ENCODE data around the gene TMEM132D. TPM values are rescaled to one million over a fixed set of nuclear protein-coding genes. Genes with fewer than 3 reads are reported as not detected.

The TMEM132D gene
- total RNA-seq, 1 experiment from 2014 or later, result not detected

GRCh38 chr12:129162805-129163204, 741.0 kb downstream of the TMEM132D start:
- no peak overlapping the region for H3K4me3 ChIP-seq (ENCODE audit: low read length)
- no peaks in the 10 kb centered on the region for H3K4me1 ChIP-seq (ENCODE audit: low read length)
- H3K9ac ChIP-seq (ENCODE audit: low read length), result no peak overlapping the region
- H3K4me2 ChIP-seq (ENCODE audit: low read depth, low read length, poor library complexity, severe bottlenecking), result no peak overlapping the region
- H4K20me1 ChIP-seq (ENCODE audit: insufficient read depth, low read depth, low read length), result no peaks in the 10 kb centered on the region
- DNase-seq, result no peak
- no peaks in the 10 kb centered on the region for H3K27me3 ChIP-seq (ENCODE audit: low read length)
- H3K36me3 ChIP-seq (ENCODE audit: insufficient read depth, low read length), result no peaks in the 10 kb centered on the region
- no peak overlapping the region for H3K27ac ChIP-seq (ENCODE audit: low read length)
- H3K9me3 ChIP-seq (ENCODE audit: low read length), result no peaks in the 10 kb centered on the region
- H3K79me2 ChIP-seq (ENCODE audit: low read length), result no peaks in the 10 kb centered on the region
- no peak overlapping the region for H2AFZ ChIP-seq (ENCODE audit: low read length)
- H3K9me2 ChIP-seq (replicated peaks; ENCODE audit: insufficient read depth, low read length), result no peaks in the 10 kb centered on the region

- H3K27ac ChIP-seq (ENCODE audit: low read length), result no peak overlapping the region
- no peak overlapping the region for H3K4me3 ChIP-seq (ENCODE audit: low read length)
- DNase-seq, result no peak
- no peaks in the 10 kb centered on the region for H3K9me2 ChIP-seq (replicated peaks; ENCODE audit: insufficient read depth, low read length)
- H4K20me1 ChIP-seq (ENCODE audit: insufficient read depth, low read depth, low read length), result no peaks in the 10 kb centered on the region
- H3K4me2 ChIP-seq (ENCODE audit: low read depth, low read length, poor library complexity, severe bottlenecking), result no peak overlapping the region
- H3K4me1 ChIP-seq (ENCODE audit: low read length), result no peaks in the 10 kb centered on the region
- no peaks in the 10 kb centered on the region for H3K27me3 ChIP-seq (ENCODE audit: low read length)
- no peak overlapping the region for H2AFZ ChIP-seq (ENCODE audit: low read length)
- no peaks in the 10 kb centered on the region for H3K36me3 ChIP-seq (ENCODE audit: insufficient read depth, low read length)
- no peaks in the 10 kb centered on the region for H3K9me3 ChIP-seq (ENCODE audit: low read length)
- H3K9ac ChIP-seq (ENCODE audit: low read length), result no peak overlapping the region
- no peaks in the 10 kb centered on the region for H3K79me2 ChIP-seq (ENCODE audit: low read length)
These were observed 742.3 kb downstream of the TMEM132D start for GRCh38 chr12:129161511-129161910.

- H3K9me2 ChIP-seq (replicated peaks; ENCODE audit: insufficient read depth, low read length), result no peaks in the 10 kb centered on the region
- no peaks in the 10 kb centered on the region for H3K36me3 ChIP-seq (ENCODE audit: insufficient read depth, low read length)
- no peaks in the 10 kb centered on the region for H3K79me2 ChIP-seq (ENCODE audit: low read length)
- H3K9me3 ChIP-seq (ENCODE audit: low read length), result 0 out of 2 replicates have a peak, but pooled peaks cover 3% of the 10 kb centered on the region
- H3K27ac ChIP-seq (ENCODE audit: low read length), result no peak overlapping the region
- no peak for DNase-seq
- no peaks in the 10 kb centered on the region for H3K4me1 ChIP-seq (ENCODE audit: low read length)
- H3K9ac ChIP-seq (ENCODE audit: low read length), result no peak overlapping the region
- H4K20me1 ChIP-seq (ENCODE audit: insufficient read depth, low read depth, low read length), result no peaks in the 10 kb centered on the region
- no peak overlapping the region for H3K4me3 ChIP-seq (ENCODE audit: low read length)
- no peak overlapping the region for H3K4me2 ChIP-seq (ENCODE audit: low read depth, low read length, poor library complexity, severe bottlenecking)
- no peak overlapping the region for H2AFZ ChIP-seq (ENCODE audit: low read length)
- no peaks in the 10 kb centered on the region for H3K27me3 ChIP-seq (ENCODE audit: low read length)
These were observed 743.5 kb downstream of the TMEM132D start for GRCh38 chr12:129160282-129160681.

- Histone ChIP-seq H3K9me2 (replicated peaks; ENCODE audit: insufficient read depth, low read length) (no peaks in the 10 kb centered on the region), H3K36me3 (ENCODE audit: insufficient read depth, low read length) (no peaks in the 10 kb centered on the region), H3K9ac (ENCODE audit: low read length) (no peak overlapping the region), H3K79me2 (ENCODE audit: low read length) (no peaks in the 10 kb centered on the region), H3K4me3 (ENCODE audit: low read length) (no peak overlapping the region), H3K27me3 (ENCODE audit: low read length) (no peaks in the 10 kb centered on the region), H3K4me1 (ENCODE audit: low read length) (no peaks in the 10 kb centered on the region), H3K9me3 (ENCODE audit: low read length) (0 out of 2 replicates have a peak, but pooled peaks cover 7% of the 10 kb centered on the region), H3K4me2 (ENCODE audit: low read depth, low read length, poor library complexity, severe bottlenecking) (no peak overlapping the region), H4K20me1 (ENCODE audit: insufficient read depth, low read depth, low read length) (no peaks in the 10 kb centered on the region), H3K27ac (ENCODE audit: low read length) (no peak overlapping the region), H2AFZ (ENCODE audit: low read length) (no peak overlapping the region)
- no peak for DNase-seq
These were observed 751.3 kb downstream of the TMEM132D start for GRCh38 chr12:129152351-129153104.

GRCh38 chr12:129150721-129151120, 753.1 kb downstream of the TMEM132D start:
- Histone ChIP-seq H3K79me2 (ENCODE audit: low read length) (no peaks in the 10 kb centered on the region), H3K4me2 (ENCODE audit: low read depth, low read length, poor library complexity, severe bottlenecking) (no peak overlapping the region), H3K4me3 (ENCODE audit: low read length) (no peak overlapping the region), H3K27me3 (ENCODE audit: low read length) (no peaks in the 10 kb centered on the region), H3K9me2 (replicated peaks; ENCODE audit: insufficient read depth, low read length) (no peaks in the 10 kb centered on the region), H4K20me1 (ENCODE audit: insufficient read depth, low read depth, low read length) (no peaks in the 10 kb centered on the region), H3K27ac (ENCODE audit: low read length) (no peak overlapping the region), H3K9ac (ENCODE audit: low read length) (no peak overlapping the region), H3K36me3 (ENCODE audit: insufficient read depth, low read length) (no peaks in the 10 kb centered on the region), H2AFZ (ENCODE audit: low read length) (no peak overlapping the region), H3K9me3 (ENCODE audit: low read length) (0 out of 2 replicates have a peak, but pooled peaks cover 7% of the 10 kb centered on the region), H3K4me1 (ENCODE audit: low read length) (no peaks in the 10 kb centered on the region)
- DNase-seq, result no peak

GRCh38 chr12:129145381-129145780, 758.4 kb downstream of the TMEM132D start:
- no peaks in the 10 kb centered on the region for H3K9me2 ChIP-seq (replicated peaks; ENCODE audit: insufficient read depth, low read length)

GRCh38 chr12:129138776-129139175, 765.0 kb downstream of the TMEM132D start:
- Histone ChIP-seq H3K27ac (ENCODE audit: low read length) (no peak overlapping the region), H3K27me3 (ENCODE audit: low read length) (no peaks in the 10 kb centered on the region), H3K9me3 (ENCODE audit: low read length) (peaks cover 6% of the 10 kb centered on the region), H3K9ac (ENCODE audit: low read length) (no peak overlapping the region), H3K4me2 (ENCODE audit: low read depth, low read length, poor library complexity, severe bottlenecking) (no peak overlapping the region), H3K4me1 (ENCODE audit: low read length) (no peaks in the 10 kb centered on the region), H3K36me3 (ENCODE audit: insufficient read depth, low read length) (no peaks in the 10 kb centered on the region), H2AFZ (ENCODE audit: low read length) (no peak overlapping the region), H3K9me2 (replicated peaks; ENCODE audit: insufficient read depth, low read length) (no peaks in the 10 kb centered on the region), H3K79me2 (ENCODE audit: low read length) (no peaks in the 10 kb centered on the region), H3K4me3 (ENCODE audit: low read length) (no peak overlapping the region), H4K20me1 (ENCODE audit: insufficient read depth, low read depth, low read length) (no peaks in the 10 kb centered on the region)
- DNase-seq, result no peak

More at GRCh38 chr12:129145381-129145780, 758.4 kb downstream of the TMEM132D start:
- H3K27ac ChIP-seq (ENCODE audit: low read length), result no peak overlapping the region
- H3K4me3 ChIP-seq (ENCODE audit: low read length), result no peak overlapping the region
- no peak for DNase-seq
- no peak overlapping the region for H3K9ac ChIP-seq (ENCODE audit: low read length)
- no peaks in the 10 kb centered on the region for H3K36me3 ChIP-seq (ENCODE audit: insufficient read depth, low read length)
- no peaks in the 10 kb centered on the region for H3K27me3 ChIP-seq (ENCODE audit: low read length)
- no peaks in the 10 kb centered on the region for H4K20me1 ChIP-seq (ENCODE audit: insufficient read depth, low read depth, low read length)
- no peaks in the 10 kb centered on the region for H3K79me2 ChIP-seq (ENCODE audit: low read length)
- H2AFZ ChIP-seq (ENCODE audit: low read length), result no peak overlapping the region
- H3K9me3 ChIP-seq (ENCODE audit: low read length), result no peaks in the 10 kb centered on the region
- no peak overlapping the region for H3K4me2 ChIP-seq (ENCODE audit: low read depth, low read length, poor library complexity, severe bottlenecking)
- no peaks in the 10 kb centered on the region for H3K4me1 ChIP-seq (ENCODE audit: low read length)

- Histone ChIP-seq H3K36me3 (ENCODE audit: insufficient read depth, low read length) (no peaks in the 10 kb centered on the region), H3K9me2 (replicated peaks; ENCODE audit: insufficient read depth, low read length) (no peaks in the 10 kb centered on the region), H3K4me1 (ENCODE audit: low read length) (no peaks in the 10 kb centered on the region), H2AFZ (ENCODE audit: low read length) (no peak overlapping the region), H3K79me2 (ENCODE audit: low read length) (no peaks in the 10 kb centered on the region), H3K9ac (ENCODE audit: low read length) (no peak overlapping the region), H3K27ac (ENCODE audit: low read length) (no peak overlapping the region), H3K9me3 (ENCODE audit: low read length) (peaks cover 6% of the 10 kb centered on the region), H3K27me3 (ENCODE audit: low read length) (no peaks in the 10 kb centered on the region), H3K4me3 (ENCODE audit: low read length) (no peak overlapping the region), H4K20me1 (ENCODE audit: insufficient read depth, low read depth, low read length) (no peaks in the 10 kb centered on the region), H3K4me2 (ENCODE audit: low read depth, low read length, poor library complexity, severe bottlenecking) (no peak overlapping the region)
- no peak for DNase-seq
These were observed 767.0 kb downstream of the TMEM132D start for GRCh38 chr12:129136694-129137325.

Measured in Karpas-422 (cell line).